ENCODE results near the gene UBR3. TPM values are rescaled to one million over a fixed set of nuclear protein-coding genes. Genes with fewer than 3 reads are reported as not detected.
"Not testable (repeated sequence)": the region's sequence is repeated elsewhere in the genome, so short reads cannot be mapped to it uniquely, and the experiment has no call there.

The UBR3 gene
- total and polyA plus RNA-seq, 8 donors, result 4.8 to 151 (median 37.3) TPM

GRCh38 chr2:169808221-169808620 lies 19.0 kb upstream of the UBR3 start:
- intact Hi-C loops (cut with DNase I; ENCODE audit: low total_unique reads), result no loop called here
- H3K27me3 ChIP-seq, result no peaks in the 10 kb centered on the region
- no peak for DNase-seq
- no peak overlapping the region for H3K27ac ChIP-seq
- H3K9me3 ChIP-seq, result no peaks in the 10 kb centered on the region
- TF ChIP-seq POLR2AphosphoS5 (IDR thresholded peaks at IDR 0.05) (no peak), EP300 (IDR thresholded peaks at IDR 0.05) (no peak), POLR2A (IDR thresholded peaks at IDR 0.05) (no peak)
- TF ChIP-seq, protein P1, sequence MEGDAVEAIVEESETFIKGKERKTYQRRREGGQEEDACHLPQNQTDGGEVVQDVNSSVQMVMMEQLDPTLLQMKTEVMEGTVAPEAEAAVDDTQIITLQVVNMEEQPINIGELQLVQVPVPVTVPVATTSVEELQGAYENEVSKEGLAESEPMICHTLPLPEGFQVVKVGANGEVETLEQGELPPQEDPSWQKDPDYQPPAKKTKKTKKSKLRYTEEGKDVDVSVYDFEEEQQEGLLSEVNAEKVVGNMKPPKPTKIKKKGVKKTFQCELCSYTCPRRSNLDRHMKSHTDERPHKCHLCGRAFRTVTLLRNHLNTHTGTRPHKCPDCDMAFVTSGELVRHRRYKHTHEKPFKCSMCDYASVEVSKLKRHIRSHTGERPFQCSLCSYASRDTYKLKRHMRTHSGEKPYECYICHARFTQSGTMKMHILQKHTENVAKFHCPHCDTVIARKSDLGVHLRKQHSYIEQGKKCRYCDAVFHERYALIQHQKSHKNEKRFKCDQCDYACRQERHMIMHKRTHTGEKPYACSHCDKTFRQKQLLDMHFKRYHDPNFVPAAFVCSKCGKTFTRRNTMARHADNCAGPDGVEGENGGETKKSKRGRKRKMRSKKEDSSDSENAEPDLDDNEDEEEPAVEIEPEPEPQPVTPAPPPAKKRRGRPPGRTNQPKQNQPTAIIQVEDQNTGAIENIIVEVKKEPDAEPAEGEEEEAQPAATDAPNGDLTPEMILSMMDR (IDR thresholded peaks at IDR 0.05), result no peak
- H3K4me3 ChIP-seq, result no peak overlapping the region
- H3K4me1 ChIP-seq, result peaks cover 0 to 15% (median 4%) of the 10 kb centered on the region in 4 donors
- 74 to 84% (median 78%) methylated on average over 4 of the region's 4 CpGs for WGBS, 5 donors
- H3K36me3 ChIP-seq, result peaks cover 44 to 99% (median 89%) of the 10 kb centered on the region in 4 donors

DNA sequence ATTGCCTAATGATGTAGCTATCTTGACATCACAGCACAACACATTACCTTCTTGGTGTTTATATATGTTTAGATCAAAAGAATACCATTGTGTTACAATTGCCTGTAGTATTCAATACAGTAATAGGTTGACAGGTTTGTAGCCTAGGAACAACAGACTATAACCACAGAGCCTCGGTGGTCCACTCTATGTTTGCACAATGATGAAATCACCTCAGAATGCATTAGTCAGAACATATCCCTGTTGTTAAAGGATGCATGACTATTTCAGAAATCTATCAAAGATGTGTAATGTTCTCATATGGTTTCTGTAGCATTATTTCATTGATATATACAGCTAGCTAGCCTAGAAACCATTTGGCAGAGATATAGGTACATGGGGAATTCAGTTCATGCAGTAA lies 11.4 kb upstream of the UBR3 start:
- no peaks in the 10 kb centered on the region for H3K27me3 ChIP-seq
- 32 to 46% (median 40%) methylated on average over 1 of the region's 1 CpG for WGBS, 5 donors
- peaks cover 0 to 24% (median 11%) of the 10 kb centered on the region in 4 donors for H3K4me1 ChIP-seq
- TF ChIP-seq EP300 (IDR thresholded peaks at IDR 0.05) (no peak), POLR2A (IDR thresholded peaks at IDR 0.05) (no peak), POLR2AphosphoS5 (IDR thresholded peaks at IDR 0.05) (no peak)
- TF ChIP-seq, protein P1 (IDR thresholded peaks at IDR 0.05), result no peak
- peaks cover 25 to 94% (median 82%) of the 10 kb centered on the region in 4 donors for H3K36me3 ChIP-seq
- no peak overlapping the region for H3K4me3 ChIP-seq
- intact Hi-C loops (cut with DNase I; ENCODE audit: low total_unique reads), result no loop called here
- DNase-seq, result no peak
- H3K27ac ChIP-seq, result no peak overlapping the region
- H3K9me3 ChIP-seq, result no peaks in the 10 kb centered on the region

GRCh38 chr2:169816961-169817360 lies 10.3 kb upstream of the UBR3 start:
- H3K9me3 ChIP-seq, result not testable (repeated sequence)

GRCh38 chr2:169817369-169817768 lies 9.9 kb upstream of the UBR3 start:
- DNase-seq; H3K27me3 ChIP-seq; H3K4me3 ChIP-seq; H3K27ac ChIP-seq; H3K9me3 ChIP-seq; intact Hi-C loops (cut with DNase I; ENCODE audit: low total_unique reads): not testable (repeated sequence)
- Histone ChIP-seq H3K36me3 (peaks cover 11 to 85% (median 75%) of the 10 kb centered on the region in 4 donors), H3K4me1 (peaks cover under 1 to 38% (median 18%) of the 10 kb centered on the region in 4 donors)
- WGBS, 5 donors, result 96 to 98% (median 97%) methylated on average over 6 of the region's 6 CpGs

More at GRCh38 chr2:169816961-169817360, 10.3 kb upstream of the UBR3 start:
- Histone ChIP-seq H3K4me1 (peaks cover 0 to 34% (median 15%) of the 10 kb centered on the region in 4 donors), H3K36me3 (peaks cover 15 to 89% (median 79%) of the 10 kb centered on the region in 4 donors)
- H3K27me3 ChIP-seq; intact Hi-C loops (cut with DNase I; ENCODE audit: low total_unique reads); DNase-seq; H3K27ac ChIP-seq; H3K4me3 ChIP-seq: not testable (repeated sequence)

DNA sequence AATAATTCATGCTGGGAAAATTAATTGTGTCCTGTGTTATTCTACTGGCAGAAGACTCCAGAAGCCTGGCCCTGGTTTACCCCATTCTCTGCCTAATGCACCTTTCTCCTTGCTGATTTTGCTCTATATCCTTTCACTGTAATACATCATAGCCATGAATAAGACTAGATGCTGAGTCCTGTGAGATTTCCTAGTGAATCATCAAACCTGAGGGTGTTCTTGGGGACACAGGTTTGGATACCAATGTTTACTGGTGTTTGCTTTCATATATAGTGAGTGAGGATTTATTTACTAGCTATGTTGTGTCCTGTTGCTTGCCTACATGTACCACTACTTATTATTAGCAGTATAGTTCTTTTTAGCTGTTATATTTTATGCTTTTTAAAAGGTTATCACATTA lies 9.0 kb upstream of the UBR3 start:
- H3K27me3 ChIP-seq, result no peaks in the 10 kb centered on the region
- no peaks in the 10 kb centered on the region for H3K9me3 ChIP-seq
- intact Hi-C loops (cut with DNase I; ENCODE audit: low total_unique reads), result no loop called here
- no peak overlapping the region for H3K4me3 ChIP-seq
- H3K4me1 ChIP-seq, result peaks cover 9 to 46% (median 27%) of the 10 kb centered on the region in 4 donors
- DNase-seq, result no peak
- TF ChIP-seq EP300 (IDR thresholded peaks at IDR 0.05) (no peak), POLR2A (IDR thresholded peaks at IDR 0.05) (no peak), POLR2AphosphoS5 (IDR thresholded peaks at IDR 0.05) (no peak)
- TF ChIP-seq, protein P1 (IDR thresholded peaks at IDR 0.05), result no peak
- peaks cover 3 to 76% (median 66%) of the 10 kb centered on the region in 4 donors for H3K36me3 ChIP-seq
- no peak overlapping the region for H3K27ac ChIP-seq
